HepG2 (cell line): Measurements from ENCODE around the gene LONP1. TPM values are rescaled to one million over a fixed set of nuclear protein-coding genes. Genes with fewer than 3 reads are reported as not detected.

Experiments used
- ATF6 ChIP-seq: sonication (generic); formaldehyde crosslinking; conservative IDR thresholded peaks from 2 replicates; pipeline ENCODE4 v1.4.0; 2020; ENCODE audit warnings: missing genetic modification reagents
- CEBPG ChIP-seq: IDR thresholded peaks from 2 replicates; pipeline ENCODE4 v1.6.1; 2016
- ELF3 ChIP-seq: IDR thresholded peaks from 2 replicates; pipeline ENCODE4 v1.6.1; 2016; ENCODE audit warnings: missing genetic modification reagents, missing compliant biosample characterization
- GATAD2A ChIP-seq: IDR thresholded peaks from 2 replicates; pipeline ENCODE4 v1.6.1; 2016
- IRX3 ChIP-seq: sonication (generic); formaldehyde crosslinking; IDR thresholded peaks from 2 replicates; pipeline ENCODE4 v1.8.1; 2023; ENCODE audit warnings: mild to moderate bottlenecking, low read depth, missing genetic modification reagents, borderline replicate concordance
- NFKB2 ChIP-seq: sonication (generic); formaldehyde crosslinking; IDR thresholded peaks from 2 replicates; pipeline ENCODE4 v1.4.0; 2020; ENCODE audit warnings: missing genetic modification reagents, borderline replicate concordance
- NR2F6 ChIP-seq, 2 experiments: IDR thresholded peaks; 2 replicates each; pipeline ENCODE4 v1.6.1; 2016; ENCODE audit warnings: antibody characterized with exemption in 1 of 2, mild to moderate bottlenecking in 1 of 2
- PAWR ChIP-seq: sonication (generic); formaldehyde crosslinking; IDR thresholded peaks from 2 replicates; pipeline ENCODE4 v1.4.0; 2020; ENCODE audit warnings: missing genetic modification reagents, mild to moderate bottlenecking, borderline replicate concordance
- PITX1 ChIP-seq: sonication (generic); formaldehyde crosslinking; IDR thresholded peaks from 2 replicates; pipeline ENCODE4 v1.5.1; 2020; ENCODE audit warnings: mild to moderate bottlenecking, missing genetic modification reagents
- RFX3 ChIP-seq: IDR thresholded peaks from 2 replicates; pipeline ENCODE4 v1.6.1; 2016; ENCODE audit warnings: missing biosample characterization, missing genetic modification reagents
- RXRA ChIP-seq: sonication (generic); formaldehyde crosslinking; IDR thresholded peaks from 2 replicates; pipeline ENCODE4 v1.5.1; 2020; ENCODE audit warnings: missing genetic modification reagents
- TBL1XR1 ChIP-seq: fragments of 150-350 bp; IDR thresholded peaks from 2 replicates; pipeline ENCODE4 v1.6.1; 2014; ENCODE audit warnings: borderline replicate concordance, low read length; ENCODE audit not compliant: partially characterized antibody
- ZBTB1 ChIP-seq: sonication (generic); formaldehyde crosslinking; IDR thresholded peaks from 2 replicates; pipeline ENCODE4 v1.4.0; 2020; ENCODE audit warnings: missing genetic modification reagents, borderline replicate concordance
- ZBTB25 ChIP-seq: IDR thresholded peaks from 2 replicates; pipeline ENCODE4 v1.6.1; 2018; ENCODE audit warnings: missing genetic modification reagents
- ZEB1 ChIP-seq: IDR thresholded peaks from 2 replicates; pipeline ENCODE4 v1.6.1; 2012; ENCODE audit warnings: mild to moderate bottlenecking, low read depth, inconsistent platforms; ENCODE audit not compliant: insufficient replicate concordance
- ZNF281 ChIP-seq: sonication (generic); formaldehyde crosslinking; IDR thresholded peaks from 2 replicates; pipeline ENCODE4 v1.4.0; 2020; ENCODE audit warnings: missing genetic modification reagents, borderline replicate concordance
- ZNF512B ChIP-seq: sonication (generic); formaldehyde crosslinking; IDR thresholded peaks from 2 replicates; pipeline ENCODE4 v1.5.1; 2020; ENCODE audit warnings: missing genetic modification reagents, mild to moderate bottlenecking, borderline replicate concordance
- ZNF629 ChIP-seq: sonication (generic); formaldehyde crosslinking; conservative IDR thresholded peaks from 2 replicates; pipeline ENCODE4 v1.5.0; 2020; ENCODE audit warnings: missing genetic modification reagents
- ZSCAN5A ChIP-seq: sonication (generic); formaldehyde crosslinking; IDR thresholded peaks from 2 replicates; pipeline ENCODE4 v1.8.0; 2022; ENCODE audit warnings: mild to moderate bottlenecking, missing genetic modification reagents, borderline replicate concordance
- polyA plus RNA-seq, 8 experiments: library from polyadenylated mRNA; depleted of rRNA in 3 of 8; stranded (reverse) in 7 of 8; unstranded in 1 of 8; fragments of >200 nt; fragmentation: Illumina TruSeq in 4 of 8; extraction: Trizol in 4 of 8; gene quantifications; 2 replicates each; pipeline versions ENCODE4 v1.2.1 to v1.2.3, GENCODE V29; 2011 to 2016; ENCODE audit warnings: low read depth in 4 of 8, missing spikeins in 1 of 8, mixed read lengths in 1 of 8; ENCODE audit not compliant: insufficient read depth in 1 of 8
- total RNA-seq, 5 experiments: library from RNA; depleted of rRNA; stranded (reverse); fragments of >200 nt; fragmentation: Illumina TruSeq; extraction: Trizol; gene quantifications; 2 replicates each; pipeline ENCODE4 v1.2.3, GENCODE V29; 2016; ENCODE audit warnings: low read depth in 1 of 5

The LONP1 gene
- total and polyA plus RNA-seq, 2 of the 13 experiments (the other 11 are each of a cell fraction or from before 2014, with no cell fraction given) = 59.5 to 76.8 TPM

- TF ChIP-seq ATF6 (CRISPR knock-in tag) = no peak
- no peak; the same call in 1 of the 2 replicates for TF ChIP-seq ZSCAN5A (CRISPR knock-in tag)
- TF ChIP-seq ZBTB1 = no peak
- TF ChIP-seq GATAD2A (CRISPR knock-in tag) = peak; percentile 52; the same call in 1 of the 2 replicates
- no peak for TF ChIP-seq CEBPG (CRISPR knock-in tag)
- 0 out of 2 replicates have a peak, but pooled peaks have one; percentile 58 for TF ChIP-seq IRX3
- TF ChIP-seq TBL1XR1 = no peak
- TF ChIP-seq ZBTB25 (CRISPR knock-in tag) = peak; percentile 61
- TF ChIP-seq PITX1 (CRISPR knock-in tag) = peak; percentile 44
- peak; percentile 73 for TF ChIP-seq ELF3 (CRISPR knock-in tag)
- peak; percentile 84; the same call in 1 of the 2 replicates for TF ChIP-seq NFKB2 (CRISPR knock-in tag)
- no peak for TF ChIP-seq PAWR (CRISPR knock-in tag)
- TF ChIP-seq RXRA (CRISPR knock-in tag) = peak; percentile 64
- TF ChIP-seq ZNF281 (CRISPR knock-in tag) = no peak
- no peak for TF ChIP-seq ZNF629 (CRISPR knock-in tag)
- TF ChIP-seq ZNF512B (CRISPR knock-in tag) = no peak
- peak; percentile 65 for TF ChIP-seq ZEB1
- TF ChIP-seq NR2F6 (IDR thresholded peaks at IDR 0.05) = no peak
- TF ChIP-seq NR2F6 (CRISPR knock-in tag; IDR thresholded peaks at IDR 0.05) = peak; percentile 52; the same call in 1 of the 2 replicates
- TF ChIP-seq RFX3 (CRISPR knock-in tag) = no peak
Measured at GRCh38 chr19:5690125-5690954, 29.6 kb downstream of the LONP1 start, which contains the start of gene RPL36 (continued).
